CD4-positive, alpha-beta T cell (primary cell): ENCODE measurements around the gene WWC2. TPM values are rescaled to one million over a fixed set of nuclear protein-coding genes. Genes with fewer than 3 reads are reported as not detected.

Source experiments
- ATAC-seq: fragments of 200-7000 bp; cut with Tn5 transposase; one replicate; pipeline ENCODE4 v1.10.0; 2022; ENCODE audit warnings: mild to moderate bottlenecking; ENCODE audit not compliant: poor library complexity
- CTCF ChIA-PET: fragments of 350-600 bp; sonication (Branson Sonifier 250); formaldehyde crosslinking; loops from one replicate; lab custom pipeline; 2021; ENCODE audit warnings: antibody characterized with exemption, inconsistent platforms; lab: Charles Lee
- POLR2A ChIA-PET: fragments of 350-600 bp; sonication (Branson Sonifier 250); formaldehyde crosslinking; loops from one replicate; lab custom pipeline; 2021; ENCODE audit warnings: antibody characterized with exemption, inconsistent platforms; lab: Charles Lee
- DNase-seq, 14 experiments: peaks; one replicate each; pipeline ENCODE4 v3.0.0-alpha.2; 2013 to 2020; ENCODE audit warnings: mixed read lengths in 2 of 14
- H3K27ac ChIP-seq, 2 donors: one replicate each; pipeline versions ENCODE4 v1.5.1 to v1.7.0; 2013; ENCODE audit warnings: low read length in 2 of 2, low read depth in 1 of 2, mild to moderate bottlenecking in 1 of 2
- H3K27me3 ChIP-seq, 2 experiments: 1 replicate in 1 of 2; 2 replicates in 1 of 2; pipeline versions ENCODE4 v1.6.1 to v1.7.0; 2013; ENCODE audit warnings: low read length in 2 of 2, control low read depth in 1 of 2, mild to moderate bottlenecking in 1 of 2, moderate library complexity in 1 of 2; ENCODE audit not compliant: insufficient read depth in 2 of 2, control insufficient read depth in 1 of 2
- H3K36me3 ChIP-seq: one replicate; pipeline ENCODE4 v1.6.1; 2013; ENCODE audit warnings: low read length, control low read depth; ENCODE audit not compliant: insufficient read depth
- H3K4me1 ChIP-seq: one replicate; pipeline ENCODE4 v1.6.1; 2013; ENCODE audit warnings: low read length, control low read depth; ENCODE audit not compliant: insufficient read depth
- H3K4me3 ChIP-seq: one replicate; pipeline ENCODE4 v1.5.1; 2013; ENCODE audit warnings: mild to moderate bottlenecking, low read length, moderate library complexity
- H3K9me3 ChIP-seq, 2 experiments: 1 replicate in 1 of 2; 2 replicates in 1 of 2; pipeline versions ENCODE4 v1.6.1 to v1.7.0; 2013; ENCODE audit warnings: low read length in 2 of 2, mild to moderate bottlenecking in 2 of 2, control low read depth in 1 of 2, moderate library complexity in 1 of 2; ENCODE audit not compliant: control insufficient read depth in 1 of 2, insufficient read depth in 1 of 2
- H3K27ac Mint-ChIP-seq: one replicate; pipeline ENCODE4 v1.8.0; 2020; ENCODE audit warnings: mixed read lengths
- H3K27me3 Mint-ChIP-seq: one replicate; pipeline ENCODE4 v1.8.0; 2021; ENCODE audit warnings: mixed read lengths
- H3K36me3 Mint-ChIP-seq: one replicate; pipeline ENCODE4 v1.8.0; 2021; ENCODE audit warnings: low read depth, mixed read lengths
- H3K4me1 Mint-ChIP-seq: one replicate; pipeline ENCODE4 v1.8.0; 2021; ENCODE audit warnings: low read depth, mixed read lengths
- H3K4me3 Mint-ChIP-seq: one replicate; pipeline ENCODE4 v1.8.0; 2020; ENCODE audit warnings: mild to moderate bottlenecking, mixed read lengths
- H3K9me3 Mint-ChIP-seq: one replicate; pipeline ENCODE4 v1.8.0; 2020; ENCODE audit warnings: mixed read lengths
- intact Hi-C, 2 experiments: fragments of 100-400 bp; cut with DNase I in 1 of 2; cut with micrococcal nuclease in 1 of 2; formaldehyde crosslinking; loops; one replicate each; pipeline versions ENCODE4 v1.15.1 to v1.9.0; 2023 to 2025; cut with DNase I, micrococcal nuclease
- total RNA-seq, 174 experiments: library from RNA in 2 of 174; stranded (reverse) in 2 of 174; gene quantifications; one replicate each; pipeline ENCODE4 v1.2.3 and lab custom pipeline; 2021 to 2026
- TF ChIP-seq, protein P1 (sequence below): fragments of 200-600 bp; IDR thresholded peaks from one replicate; pipeline ENCODE4 v1.8.0; 2022; ENCODE audit warnings: antibody characterized with exemption, mild to moderate bottlenecking

Gene WWC2
- total RNA-seq, 2 experiments from 2014 or later = 4.1 to 4.9 TPM

DNA sequence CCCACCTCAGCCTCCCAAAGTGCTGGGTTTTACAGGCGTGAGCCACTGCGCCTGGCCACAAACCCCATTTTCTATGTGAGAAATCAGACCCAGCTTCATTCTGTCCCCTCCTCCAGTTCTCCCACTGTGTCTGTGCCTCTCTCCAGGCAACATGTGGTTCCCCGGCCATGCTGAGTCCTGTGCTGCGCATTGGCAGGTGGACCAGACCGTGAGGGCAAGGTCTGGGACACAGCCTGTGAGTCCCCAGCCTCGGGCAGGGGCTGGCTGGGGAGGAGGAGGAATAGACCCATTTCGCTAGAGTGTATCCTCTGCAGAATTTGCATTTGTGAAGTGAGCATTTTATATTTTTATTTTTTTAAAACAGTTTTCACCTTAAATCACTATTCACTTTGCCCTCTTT, 244.7 kb downstream of the WWC2 start:
- peaks cover 0 to 8% of the 10 kb centered on the region in 2 experiments for H3K9me3 ChIP-seq
- no peak overlapping the region for H3K27ac Mint-ChIP-seq
- H3K4me3 ChIP-seq = no peak overlapping the region
- POLR2A ChIA-PET = no interaction called here
- H3K27ac ChIP-seq = no peak overlapping the region
- CTCF ChIA-PET = no interaction called here
- H3K4me1 Mint-ChIP-seq = no peaks in the 10 kb centered on the region
- no peaks in the 10 kb centered on the region for H3K36me3 ChIP-seq
- no peak for DNase-seq
- H3K36me3 Mint-ChIP-seq = no peaks in the 10 kb centered on the region
- H3K4me1 ChIP-seq = peaks cover 8% of the 10 kb centered on the region
- peaks cover 38% of the 10 kb centered on the region for H3K27me3 Mint-ChIP-seq
- intact Hi-C loops = no loop called here
- TF ChIP-seq, protein P1, sequence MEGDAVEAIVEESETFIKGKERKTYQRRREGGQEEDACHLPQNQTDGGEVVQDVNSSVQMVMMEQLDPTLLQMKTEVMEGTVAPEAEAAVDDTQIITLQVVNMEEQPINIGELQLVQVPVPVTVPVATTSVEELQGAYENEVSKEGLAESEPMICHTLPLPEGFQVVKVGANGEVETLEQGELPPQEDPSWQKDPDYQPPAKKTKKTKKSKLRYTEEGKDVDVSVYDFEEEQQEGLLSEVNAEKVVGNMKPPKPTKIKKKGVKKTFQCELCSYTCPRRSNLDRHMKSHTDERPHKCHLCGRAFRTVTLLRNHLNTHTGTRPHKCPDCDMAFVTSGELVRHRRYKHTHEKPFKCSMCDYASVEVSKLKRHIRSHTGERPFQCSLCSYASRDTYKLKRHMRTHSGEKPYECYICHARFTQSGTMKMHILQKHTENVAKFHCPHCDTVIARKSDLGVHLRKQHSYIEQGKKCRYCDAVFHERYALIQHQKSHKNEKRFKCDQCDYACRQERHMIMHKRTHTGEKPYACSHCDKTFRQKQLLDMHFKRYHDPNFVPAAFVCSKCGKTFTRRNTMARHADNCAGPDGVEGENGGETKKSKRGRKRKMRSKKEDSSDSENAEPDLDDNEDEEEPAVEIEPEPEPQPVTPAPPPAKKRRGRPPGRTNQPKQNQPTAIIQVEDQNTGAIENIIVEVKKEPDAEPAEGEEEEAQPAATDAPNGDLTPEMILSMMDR = no peak
- no peaks in the 10 kb centered on the region for H3K9me3 Mint-ChIP-seq
- peaks cover 3 to 17% of the 10 kb centered on the region in 2 experiments for H3K27me3 ChIP-seq
- H3K4me3 Mint-ChIP-seq = no peak overlapping the region
- no peak for ATAC-seq

DNA sequence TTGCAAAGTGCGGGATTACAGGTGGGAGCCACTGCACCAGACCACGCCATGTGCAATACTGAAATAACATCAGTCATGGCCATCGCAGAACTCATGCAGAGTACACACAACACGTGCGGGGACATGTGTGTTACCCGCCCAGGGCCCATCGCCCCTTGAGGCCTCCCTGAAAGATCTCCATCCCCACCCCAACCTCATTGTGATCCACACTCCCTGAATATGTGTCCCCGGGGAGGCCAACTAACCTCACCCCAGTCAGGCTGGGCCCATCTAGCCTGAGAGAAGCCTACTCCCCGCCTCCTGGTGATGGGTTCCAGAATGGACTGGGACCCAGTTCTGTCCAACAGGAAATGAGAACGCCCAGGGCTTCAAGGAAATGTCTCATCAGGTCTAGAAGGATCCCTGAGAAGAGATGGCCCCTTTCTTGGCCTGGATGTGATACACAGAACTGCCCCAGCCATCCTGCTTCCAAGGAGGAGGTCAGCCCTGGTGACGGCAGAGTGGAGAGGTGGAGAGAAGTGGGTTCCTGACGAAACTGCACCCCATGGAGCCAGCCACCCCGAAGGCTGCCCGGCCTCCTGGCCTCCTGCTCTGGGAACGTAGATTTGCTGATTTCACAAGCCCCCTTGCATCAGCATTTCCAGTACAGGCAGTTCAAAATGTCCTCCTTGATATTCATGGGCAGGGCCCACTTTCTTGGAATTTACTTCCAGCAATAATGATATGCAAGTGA, 245.6 kb downstream of the WWC2 start:
- ChIA-PET CTCF (no interaction called here), POLR2A (no interaction called here)
- H3K4me3 Mint-ChIP-seq = no peak overlapping the region
- no peaks in the 10 kb centered on the region for H3K36me3 Mint-ChIP-seq
- H3K27ac ChIP-seq = no peak overlapping the region
- H3K4me3 ChIP-seq = no peak overlapping the region
- TF ChIP-seq, protein P1 = no peak
- intact Hi-C loops = no loop called here
- H3K27me3 ChIP-seq = peaks cover 3 to 17% of the 10 kb centered on the region in 2 experiments
- H3K4me1 ChIP-seq = peaks cover 8% of the 10 kb centered on the region
- H3K27me3 Mint-ChIP-seq = peaks cover 47% of the 10 kb centered on the region
- H3K9me3 ChIP-seq = peaks cover 0 to 8% of the 10 kb centered on the region in 2 experiments
- no peaks in the 10 kb centered on the region for H3K36me3 ChIP-seq
- DNase-seq = no peak
- no peaks in the 10 kb centered on the region for H3K4me1 Mint-ChIP-seq
- H3K9me3 Mint-ChIP-seq = no peaks in the 10 kb centered on the region
- no peak for ATAC-seq
- H3K27ac Mint-ChIP-seq = no peak overlapping the region

DNA sequence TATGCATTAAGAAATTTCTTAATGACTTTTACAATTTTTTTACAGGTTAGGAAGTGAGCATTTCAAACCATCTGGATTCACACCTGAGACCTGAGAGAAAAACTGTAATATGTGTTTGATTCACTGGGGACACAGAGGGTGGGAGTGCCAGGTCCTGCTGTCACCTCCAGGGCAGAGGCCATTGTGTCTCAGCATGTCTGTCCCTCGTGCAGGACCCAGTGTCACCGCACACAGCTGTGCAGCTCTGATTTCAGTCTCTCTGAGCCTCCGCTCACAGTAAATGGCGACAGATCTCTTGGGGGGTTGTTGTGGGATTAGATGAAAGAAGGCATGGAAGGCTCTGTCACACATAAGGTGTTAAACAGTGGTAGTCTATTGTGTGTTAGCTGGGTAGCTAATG, 246.2 kb downstream of the WWC2 start:
- no peak overlapping the region for H3K27ac ChIP-seq
- H3K4me3 ChIP-seq = no peak overlapping the region
- H3K36me3 ChIP-seq = no peaks in the 10 kb centered on the region
- ATAC-seq = no peak
- peaks cover 3 to 17% of the 10 kb centered on the region in 2 experiments for H3K27me3 ChIP-seq
- POLR2A ChIA-PET = no interaction called here
- peaks cover 0 to 8% of the 10 kb centered on the region in 2 experiments for H3K9me3 ChIP-seq
- H3K9me3 Mint-ChIP-seq = no peaks in the 10 kb centered on the region
- H3K4me3 Mint-ChIP-seq = no peak overlapping the region
- no peaks in the 10 kb centered on the region for H3K36me3 Mint-ChIP-seq
- H3K4me1 ChIP-seq = peaks cover 8% of the 10 kb centered on the region
- intact Hi-C loops = no loop called here
- peaks cover 48% of the 10 kb centered on the region for H3K27me3 Mint-ChIP-seq
- CTCF ChIA-PET = no interaction called here
- no peak for DNase-seq
- H3K27ac Mint-ChIP-seq = no peak overlapping the region
- TF ChIP-seq, protein P1 = no peak
- H3K4me1 Mint-ChIP-seq = no peaks in the 10 kb centered on the region
